WTC11 (cell line): ENCODE data around the gene GABRB1. TPM values are rescaled to one million over a fixed set of nuclear protein-coding genes. Genes with fewer than 3 reads are reported as not detected.

ENCODE experiments used
- ATAC-seq: fragments of 200-7000 bp; cut with Tn5 transposase; 2 replicates; pipeline ENCODE4 v1.10.0; 2021; ENCODE audit warnings: mild to moderate bottlenecking, moderate library complexity
- CTCF ChIA-PET: fragments of 300-600 bp; sonication (Branson Sonifier 250); formaldehyde crosslinking; loops from one replicate; lab custom pipeline; 2021; ENCODE audit warnings: antibody characterized with exemption; lab: Charles Lee
- POLR2A ChIA-PET: fragments of 350-600 bp; sonication (Branson Sonifier 250); formaldehyde crosslinking; loops from one replicate; lab custom pipeline; 2021; ENCODE audit warnings: antibody characterized with exemption; lab: Charles Lee
- DNase-seq: peaks from one replicate; pipeline ENCODE4 v3.0.0; 2021; ENCODE audit warnings: low spot score
- H3K27ac Mint-ChIP-seq: 2 replicates; pipeline ENCODE4 v1.8.0; 2021; ENCODE audit warnings: mixed read lengths
- H3K27me3 Mint-ChIP-seq: 2 replicates; pipeline ENCODE4 v1.8.0; 2021; ENCODE audit warnings: low read depth, mild to moderate bottlenecking, moderate library complexity, mixed read lengths
- H3K36me3 Mint-ChIP-seq: 2 replicates; pipeline ENCODE4 v1.8.0; 2021; ENCODE audit warnings: mixed read lengths
- H3K4me1 Mint-ChIP-seq: 2 replicates; pipeline ENCODE4 v1.8.0; 2022; ENCODE audit warnings: mixed read lengths
- H3K4me3 Mint-ChIP-seq: 2 replicates; pipeline ENCODE4 v1.8.0; 2021; ENCODE audit warnings: mild to moderate bottlenecking, moderate library complexity, mixed read lengths
- H3K9me3 Mint-ChIP-seq: 2 replicates; pipeline ENCODE4 v1.8.0; 2021; ENCODE audit warnings: mixed read lengths
- E2F4 ChIP-seq: sonication (generic); formaldehyde crosslinking; IDR thresholded peaks from 2 replicates; pipeline ENCODE4 v1.8.1; 2022; ENCODE audit warnings: low read depth, mild to moderate bottlenecking, moderate library complexity, missing genetic modification reagents, borderline replicate concordance
- ETV6 ChIP-seq: sonication (generic); formaldehyde crosslinking; IDR thresholded peaks from 2 replicates; pipeline ENCODE4 v1.8.1; 2022; ENCODE audit warnings: mild to moderate bottlenecking, missing genetic modification reagents
- IRF1 ChIP-seq: sonication (generic); formaldehyde crosslinking; IDR thresholded peaks from 2 replicates; pipeline ENCODE4 v1.8.0; 2023; ENCODE audit warnings: missing genetic modification reagents
- MXD4 ChIP-seq: fragments of 250-450 bp; sonication (Bioruptor Pico); IDR thresholded peaks from 2 replicates; pipeline ENCODE4 v1.8.0; 2021; ENCODE audit warnings: mild to moderate bottlenecking, moderate library complexity, borderline replicate concordance
- NFE2L1 ChIP-seq: sonication (generic); formaldehyde crosslinking; IDR thresholded peaks from 2 replicates; pipeline ENCODE4 v1.8.1; 2023; ENCODE audit warnings: missing genetic modification reagents
- SMAD3 ChIP-seq: sonication (generic); formaldehyde crosslinking; IDR thresholded peaks from 2 replicates; pipeline ENCODE4 v1.8.0; 2022; ENCODE audit warnings: missing genetic modification reagents, mild to moderate bottlenecking, borderline replicate concordance
- SMAD4 ChIP-seq: sonication (generic); formaldehyde crosslinking; IDR thresholded peaks from 2 replicates; pipeline ENCODE4 v1.8.0; 2022; ENCODE audit warnings: mild to moderate bottlenecking, missing genetic modification reagents
- SP1 ChIP-seq: sonication (generic); formaldehyde crosslinking; conservative IDR thresholded peaks from 2 replicates; pipeline ENCODE4 v1.8.1; 2022; ENCODE audit warnings: missing genetic modification reagents
- TP53 ChIP-seq: sonication (generic); formaldehyde crosslinking; IDR thresholded peaks from 2 replicates; pipeline ENCODE4 v1.8.1; 2023; ENCODE audit warnings: mild to moderate bottlenecking, missing genetic modification reagents
- ZNF416 ChIP-seq: fragments of 250-450 bp; sonication (Bioruptor Pico); IDR thresholded peaks from 2 replicates; pipeline ENCODE4 v1.9.0; 2021; ENCODE audit warnings: mild to moderate bottlenecking, inconsistent platforms
- ZNF425 ChIP-seq: fragments of 250-450 bp; sonication (Bioruptor Pico); conservative IDR thresholded peaks from 2 replicates; pipeline ENCODE4 v1.9.0; 2021; ENCODE audit warnings: mild to moderate bottlenecking
- total RNA-seq: library from RNA; stranded (reverse); gene quantifications from 3 replicates; pipeline ENCODE4 v1.2.3, GENCODE V29; 2021
- TF ChIP-seq, protein P1 (sequence below): sonication (generic); formaldehyde crosslinking; conservative IDR thresholded peaks from 2 replicates; pipeline ENCODE4 v1.8.1; 2023; ENCODE audit warnings: mild to moderate bottlenecking, low read depth, missing genetic modification reagents, moderate library complexity
- TF ChIP-seq, protein P2 (sequence below): sonication (generic); formaldehyde crosslinking; IDR thresholded peaks from 2 replicates; pipeline ENCODE4 v1.8.0; 2022; ENCODE audit warnings: mild to moderate bottlenecking, missing genetic modification reagents
- TF ChIP-seq, protein P3 (sequence below): sonication (generic); formaldehyde crosslinking; IDR thresholded peaks from 2 replicates; pipeline ENCODE4 v1.8.0; 2022; ENCODE audit warnings: mild to moderate bottlenecking, missing genetic modification reagents
- TF ChIP-seq, protein P4 (sequence below): sonication (generic); formaldehyde crosslinking; IDR thresholded peaks from 2 replicates; pipeline ENCODE4 v1.8.0; 2022; ENCODE audit warnings: mild to moderate bottlenecking, missing genetic modification reagents
- TF ChIP-seq, protein P5 (sequence below): fragments of 200-600 bp; IDR thresholded peaks from 2 replicates; pipeline ENCODE4 v1.8.0; 2022; ENCODE audit warnings: antibody characterized with exemption

GABRB1 gene
- total RNA-seq, 1 experiment from 2014 or later, result 0.66 TPM

DNA sequence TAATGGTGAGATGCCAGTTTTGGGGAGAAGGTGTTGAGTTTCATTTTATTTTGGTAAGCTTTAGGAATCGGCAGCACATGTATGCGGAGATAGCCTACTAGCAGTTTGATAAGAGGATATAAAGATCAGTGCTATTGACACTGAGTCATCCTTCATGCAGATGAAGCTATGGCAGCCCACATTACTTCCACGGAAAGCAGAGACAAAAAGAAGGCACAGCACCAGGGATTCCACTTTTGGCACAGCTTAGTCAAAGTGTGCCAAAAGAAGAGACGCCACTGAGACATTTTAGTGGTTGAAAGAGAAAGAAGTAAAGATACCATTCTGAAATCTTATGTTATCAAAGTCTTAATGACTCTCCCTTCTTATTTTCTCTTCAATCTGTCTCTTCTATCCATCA, 103.8 kb downstream of the GABRB1 start (continued):
- TF ChIP-seq, protein P1, sequence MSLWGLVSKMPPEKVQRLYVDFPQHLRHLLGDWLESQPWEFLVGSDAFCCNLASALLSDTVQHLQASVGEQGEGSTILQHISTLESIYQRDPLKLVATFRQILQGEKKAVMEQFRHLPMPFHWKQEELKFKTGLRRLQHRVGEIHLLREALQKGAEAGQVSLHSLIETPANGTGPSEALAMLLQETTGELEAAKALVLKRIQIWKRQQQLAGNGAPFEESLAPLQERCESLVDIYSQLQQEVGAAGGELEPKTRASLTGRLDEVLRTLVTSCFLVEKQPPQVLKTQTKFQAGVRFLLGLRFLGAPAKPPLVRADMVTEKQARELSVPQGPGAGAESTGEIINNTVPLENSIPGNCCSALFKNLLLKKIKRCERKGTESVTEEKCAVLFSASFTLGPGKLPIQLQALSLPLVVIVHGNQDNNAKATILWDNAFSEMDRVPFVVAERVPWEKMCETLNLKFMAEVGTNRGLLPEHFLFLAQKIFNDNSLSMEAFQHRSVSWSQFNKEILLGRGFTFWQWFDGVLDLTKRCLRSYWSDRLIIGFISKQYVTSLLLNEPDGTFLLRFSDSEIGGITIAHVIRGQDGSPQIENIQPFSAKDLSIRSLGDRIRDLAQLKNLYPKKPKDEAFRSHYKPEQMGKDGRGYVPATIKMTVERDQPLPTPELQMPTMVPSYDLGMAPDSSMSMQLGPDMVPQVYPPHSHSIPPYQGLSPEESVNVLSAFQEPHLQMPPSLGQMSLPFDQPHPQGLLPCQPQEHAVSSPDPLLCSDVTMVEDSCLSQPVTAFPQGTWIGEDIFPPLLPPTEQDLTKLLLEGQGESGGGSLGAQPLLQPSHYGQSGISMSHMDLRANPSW (CRISPR knock-in tag), result no peak
- TF ChIP-seq ETV6 (CRISPR knock-in tag), result no peak

DNA sequence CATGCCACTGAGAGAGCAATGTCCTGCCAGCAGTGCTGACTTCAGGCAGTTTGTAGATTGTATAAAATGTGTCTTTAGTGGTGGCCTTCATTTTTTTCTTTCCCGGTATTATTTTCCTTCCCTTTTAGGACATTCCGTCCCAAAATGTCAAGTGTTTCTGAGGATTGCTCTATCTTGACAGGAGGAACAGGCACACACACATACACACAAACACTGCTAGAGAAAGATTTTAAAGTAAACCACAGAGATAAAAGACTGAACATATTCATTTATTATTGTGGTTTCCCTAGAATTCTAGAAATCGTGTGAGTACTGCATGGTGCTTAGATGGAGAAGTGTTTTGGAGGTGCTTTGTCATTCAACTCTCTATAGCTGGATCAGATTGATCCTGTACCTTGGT, 111.9 kb downstream of the GABRB1 start:
- ATAC-seq (no peak), DNase-seq (no peak)
- TF ChIP-seq ZNF416 (no peak), SP1 (CRISPR knock-in tag) (no peak), TP53 (no peak), NFE2L1 (no peak), E2F4 (no peak), IRF1 (CRISPR knock-in tag) (no peak), SMAD3 (CRISPR knock-in tag) (no peak), MXD4 (CRISPR knock-in tag) (no peak)
- TF ChIP-seq, protein P2, sequence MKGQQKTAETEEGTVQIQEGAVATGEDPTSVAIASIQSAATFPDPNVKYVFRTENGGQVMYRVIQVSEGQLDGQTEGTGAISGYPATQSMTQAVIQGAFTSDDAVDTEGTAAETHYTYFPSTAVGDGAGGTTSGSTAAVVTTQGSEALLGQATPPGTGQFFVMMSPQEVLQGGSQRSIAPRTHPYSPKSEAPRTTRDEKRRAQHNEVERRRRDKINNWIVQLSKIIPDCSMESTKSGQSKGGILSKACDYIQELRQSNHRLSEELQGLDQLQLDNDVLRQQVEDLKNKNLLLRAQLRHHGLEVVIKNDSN (CRISPR knock-in tag), result no peak
- TF ChIP-seq, protein P3, sequence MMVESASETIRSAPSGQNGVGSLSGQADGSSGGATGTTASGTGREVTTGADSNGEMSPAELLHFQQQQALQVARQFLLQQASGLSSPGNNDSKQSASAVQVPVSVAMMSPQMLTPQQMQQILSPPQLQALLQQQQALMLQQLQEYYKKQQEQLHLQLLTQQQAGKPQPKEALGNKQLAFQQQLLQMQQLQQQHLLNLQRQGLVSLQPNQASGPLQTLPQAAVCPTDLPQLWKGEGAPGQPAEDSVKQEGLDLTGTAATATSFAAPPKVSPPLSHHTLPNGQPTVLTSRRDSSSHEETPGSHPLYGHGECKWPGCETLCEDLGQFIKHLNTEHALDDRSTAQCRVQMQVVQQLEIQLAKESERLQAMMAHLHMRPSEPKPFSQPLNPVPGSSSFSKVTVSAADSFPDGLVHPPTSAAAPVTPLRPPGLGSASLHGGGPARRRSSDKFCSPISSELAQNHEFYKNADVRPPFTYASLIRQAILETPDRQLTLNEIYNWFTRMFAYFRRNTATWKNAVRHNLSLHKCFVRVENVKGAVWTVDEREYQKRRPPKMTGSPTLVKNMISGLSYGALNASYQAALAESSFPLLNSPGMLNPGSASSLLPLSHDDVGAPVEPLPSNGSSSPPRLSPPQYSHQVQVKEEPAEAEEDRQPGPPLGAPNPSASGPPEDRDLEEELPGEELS (CRISPR knock-in tag), result no peak
- TF ChIP-seq, protein P4, sequence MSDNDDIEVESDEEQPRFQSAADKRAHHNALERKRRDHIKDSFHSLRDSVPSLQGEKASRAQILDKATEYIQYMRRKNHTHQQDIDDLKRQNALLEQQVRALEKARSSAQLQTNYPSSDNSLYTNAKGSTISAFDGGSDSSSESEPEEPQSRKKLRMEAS (CRISPR knock-in tag), result no peak
- Mint-ChIP-seq H3K4me1 (no peaks in the 10 kb centered on the region), H3K27ac (no peak overlapping the region), H3K36me3 (no peaks in the 10 kb centered on the region), H3K9me3 (no peaks in the 10 kb centered on the region), H3K27me3 (no peaks in the 10 kb centered on the region), H3K4me3 (no peak overlapping the region)
- CTCF ChIA-PET, result interaction anchor here (1.0 kb wide), 1 partner anchor 21 kb away, joined by 5 read pairs; no protein-coding TSS in a partner anchor
- POLR2A ChIA-PET, result no interaction called here

DNA sequence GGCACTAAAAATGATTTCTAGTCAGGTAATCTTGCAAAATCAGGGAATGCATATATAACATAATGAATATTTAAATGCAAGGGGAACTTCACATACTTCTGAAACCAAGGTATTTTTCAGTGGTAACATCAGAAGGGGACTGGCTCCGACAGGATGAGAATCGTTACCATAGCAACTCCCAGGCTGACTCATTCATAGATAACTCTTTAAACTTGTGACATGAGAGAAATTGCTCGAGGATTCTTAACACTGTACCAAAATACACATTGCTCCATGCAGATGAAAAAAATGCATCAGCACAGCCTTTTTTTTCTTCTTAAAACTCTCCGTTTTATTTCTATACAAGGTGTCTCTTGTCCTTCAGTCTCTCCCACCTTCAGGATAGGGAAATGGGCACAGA, 114.3 kb downstream of the GABRB1 start:
- Mint-ChIP-seq H3K27ac (no peak overlapping the region), H3K4me1 (no peaks in the 10 kb centered on the region), H3K36me3 (no peaks in the 10 kb centered on the region), H3K9me3 (no peaks in the 10 kb centered on the region), H3K27me3 (no peaks in the 10 kb centered on the region), H3K4me3 (no peak overlapping the region)
- POLR2A ChIA-PET, result no interaction called here
- CTCF ChIA-PET, result interaction anchor here (1.3 kb wide), 1 partner anchor 23 kb away, joined by 5 read pairs; no protein-coding TSS in a partner anchor
- TF ChIP-seq, protein P5, sequence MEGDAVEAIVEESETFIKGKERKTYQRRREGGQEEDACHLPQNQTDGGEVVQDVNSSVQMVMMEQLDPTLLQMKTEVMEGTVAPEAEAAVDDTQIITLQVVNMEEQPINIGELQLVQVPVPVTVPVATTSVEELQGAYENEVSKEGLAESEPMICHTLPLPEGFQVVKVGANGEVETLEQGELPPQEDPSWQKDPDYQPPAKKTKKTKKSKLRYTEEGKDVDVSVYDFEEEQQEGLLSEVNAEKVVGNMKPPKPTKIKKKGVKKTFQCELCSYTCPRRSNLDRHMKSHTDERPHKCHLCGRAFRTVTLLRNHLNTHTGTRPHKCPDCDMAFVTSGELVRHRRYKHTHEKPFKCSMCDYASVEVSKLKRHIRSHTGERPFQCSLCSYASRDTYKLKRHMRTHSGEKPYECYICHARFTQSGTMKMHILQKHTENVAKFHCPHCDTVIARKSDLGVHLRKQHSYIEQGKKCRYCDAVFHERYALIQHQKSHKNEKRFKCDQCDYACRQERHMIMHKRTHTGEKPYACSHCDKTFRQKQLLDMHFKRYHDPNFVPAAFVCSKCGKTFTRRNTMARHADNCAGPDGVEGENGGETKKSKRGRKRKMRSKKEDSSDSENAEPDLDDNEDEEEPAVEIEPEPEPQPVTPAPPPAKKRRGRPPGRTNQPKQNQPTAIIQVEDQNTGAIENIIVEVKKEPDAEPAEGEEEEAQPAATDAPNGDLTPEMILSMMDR, result no peak
- TF ChIP-seq SMAD4 (CRISPR knock-in tag) (no peak), TP53 (no peak), ZNF425 (CRISPR knock-in tag) (no peak)
- DNase-seq, result no peak
- no peak for ATAC-seq
